Measurements from ENCODE around the gene NUP210.

Gene NUP210

DNA sequence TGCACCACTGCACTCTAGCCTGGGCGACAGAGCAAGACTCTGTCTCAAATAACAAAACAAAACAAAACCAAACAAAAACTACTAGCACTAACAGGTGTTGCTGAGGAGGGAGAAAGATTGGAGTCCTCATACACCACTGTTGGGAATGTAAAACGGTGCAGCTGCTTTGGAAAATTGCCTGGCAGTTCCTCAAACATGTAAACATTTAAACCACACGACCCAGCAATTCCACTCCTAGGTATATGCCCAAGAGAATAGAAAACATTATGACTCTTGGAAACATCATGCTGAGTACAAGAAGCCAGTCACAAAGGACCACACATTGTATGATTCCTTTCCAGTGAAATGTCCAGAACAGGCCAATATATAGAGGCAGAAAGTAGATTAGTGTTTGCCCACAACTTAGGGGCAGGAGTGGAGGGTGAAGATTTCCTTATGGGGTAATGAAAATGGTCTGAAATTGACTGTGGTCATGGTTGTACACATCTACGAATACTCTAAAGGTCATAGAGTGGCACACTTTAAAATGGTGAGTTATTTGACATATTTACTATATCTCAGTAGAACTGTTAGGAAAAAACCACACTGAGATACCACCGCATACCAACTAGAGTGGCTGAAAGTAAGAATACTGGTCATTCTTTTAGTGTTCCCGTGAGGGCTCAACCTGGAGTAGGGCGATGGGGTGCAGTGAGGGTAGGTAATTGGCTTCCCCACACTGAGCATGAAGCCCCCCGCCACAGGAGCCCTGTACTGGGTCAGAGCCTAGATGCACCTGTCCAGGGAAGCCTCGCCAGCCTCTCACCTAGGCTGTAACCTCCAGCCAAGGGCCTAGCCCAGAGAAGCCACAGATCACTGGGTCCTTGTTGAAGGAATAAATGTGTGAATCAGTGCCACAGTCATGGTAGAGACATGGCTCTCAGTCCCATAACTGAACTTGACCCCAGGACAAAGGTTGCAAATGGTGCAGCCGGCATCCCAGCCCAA, 131.1 kb downstream of the NUP210 start:
- Histone ChIP-seq H4K20me1 (ENCODE audit: insufficient read depth, low read length, poor library complexity, severe bottlenecking) (no peaks in the 10 kb centered on the region), H3K4me1 (ENCODE audit: insufficient read depth, low read length, poor library complexity, severe bottlenecking) (peaks cover 16% of the 10 kb centered on the region), H3K27me3 (ENCODE audit: insufficient read depth, low read length, poor library complexity, severe bottlenecking) (no peaks in the 10 kb centered on the region), H3F3A (ENCODE audit: low read depth) (no peaks in the 10 kb centered on the region), H3K36me3 (ENCODE audit: insufficient read depth, low read length) (no peaks in the 10 kb centered on the region), H3K4me3 (ENCODE audit: low read length, poor library complexity, severe bottlenecking) (no peak overlapping the region), H3K9me2 (replicated peaks; ENCODE audit: low read depth, low read length) (no peaks in the 10 kb centered on the region), H3K9me3 (ENCODE audit: insufficient read depth, low read depth, low read length) (peaks cover 7% of the 10 kb centered on the region; the same call in 1 of the 2 replicates), H3K79me2 (ENCODE audit: insufficient read depth, low read length) (no peaks in the 10 kb centered on the region), H3K4me2 (ENCODE audit: low read depth, low read length, poor library complexity, severe bottlenecking) (no peak overlapping the region), H3K9ac (ENCODE audit: low read depth, low read length, poor library complexity, severe bottlenecking) (no peak overlapping the region), H2AFZ (ENCODE audit: low read length) (no peak overlapping the region)
- no peak for TF ChIP-seq EZH2phosphoT487 (IDR thresholded peaks at IDR 0.05; ENCODE audit: borderline replicate concordance)
- TF ChIP-seq, protein P1, sequence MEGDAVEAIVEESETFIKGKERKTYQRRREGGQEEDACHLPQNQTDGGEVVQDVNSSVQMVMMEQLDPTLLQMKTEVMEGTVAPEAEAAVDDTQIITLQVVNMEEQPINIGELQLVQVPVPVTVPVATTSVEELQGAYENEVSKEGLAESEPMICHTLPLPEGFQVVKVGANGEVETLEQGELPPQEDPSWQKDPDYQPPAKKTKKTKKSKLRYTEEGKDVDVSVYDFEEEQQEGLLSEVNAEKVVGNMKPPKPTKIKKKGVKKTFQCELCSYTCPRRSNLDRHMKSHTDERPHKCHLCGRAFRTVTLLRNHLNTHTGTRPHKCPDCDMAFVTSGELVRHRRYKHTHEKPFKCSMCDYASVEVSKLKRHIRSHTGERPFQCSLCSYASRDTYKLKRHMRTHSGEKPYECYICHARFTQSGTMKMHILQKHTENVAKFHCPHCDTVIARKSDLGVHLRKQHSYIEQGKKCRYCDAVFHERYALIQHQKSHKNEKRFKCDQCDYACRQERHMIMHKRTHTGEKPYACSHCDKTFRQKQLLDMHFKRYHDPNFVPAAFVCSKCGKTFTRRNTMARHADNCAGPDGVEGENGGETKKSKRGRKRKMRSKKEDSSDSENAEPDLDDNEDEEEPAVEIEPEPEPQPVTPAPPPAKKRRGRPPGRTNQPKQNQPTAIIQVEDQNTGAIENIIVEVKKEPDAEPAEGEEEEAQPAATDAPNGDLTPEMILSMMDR (conservative IDR thresholded peaks at IDR 0.05; ENCODE audit: low read length), result no peak

GRCh38 chr3:13287833-13288232, 132.3 kb downstream of the NUP210 start:
- TF ChIP-seq, protein P1 (conservative IDR thresholded peaks at IDR 0.05; ENCODE audit: low read length), result no peak
- TF ChIP-seq EZH2phosphoT487 (IDR thresholded peaks at IDR 0.05; ENCODE audit: borderline replicate concordance), result no peak
- H3K9ac ChIP-seq (ENCODE audit: low read depth, low read length, poor library complexity, severe bottlenecking), result no peak overlapping the region
- H3K4me3 ChIP-seq (ENCODE audit: low read length, poor library complexity, severe bottlenecking), result no peak overlapping the region
- H3K9me3 ChIP-seq (ENCODE audit: insufficient read depth, low read depth, low read length), result peaks cover 11% of the 10 kb centered on the region; the same call in 1 of the 2 replicates
- peaks cover 16% of the 10 kb centered on the region for H3K4me1 ChIP-seq (ENCODE audit: insufficient read depth, low read length, poor library complexity, severe bottlenecking)
- peak overlapping the region; percentile 45 for H3K4me2 ChIP-seq (ENCODE audit: low read depth, low read length, poor library complexity, severe bottlenecking)
- no peak overlapping the region for H2AFZ ChIP-seq (ENCODE audit: low read length)
- H3K9me2 ChIP-seq (replicated peaks; ENCODE audit: low read depth, low read length), result no peaks in the 10 kb centered on the region
- H4K20me1 ChIP-seq (ENCODE audit: insufficient read depth, low read length, poor library complexity, severe bottlenecking), result no peaks in the 10 kb centered on the region
- no peaks in the 10 kb centered on the region for H3K27me3 ChIP-seq (ENCODE audit: insufficient read depth, low read length, poor library complexity, severe bottlenecking)
- H3F3A ChIP-seq (ENCODE audit: low read depth), result no peaks in the 10 kb centered on the region
- H3K79me2 ChIP-seq (ENCODE audit: insufficient read depth, low read length), result no peaks in the 10 kb centered on the region
- H3K36me3 ChIP-seq (ENCODE audit: insufficient read depth, low read length), result no peaks in the 10 kb centered on the region

- Histone ChIP-seq H3K9ac (ENCODE audit: low read depth, low read length, poor library complexity, severe bottlenecking) (no peak overlapping the region), H3K4me2 (ENCODE audit: low read depth, low read length, poor library complexity, severe bottlenecking) (no peak overlapping the region), H3K27me3 (ENCODE audit: insufficient read depth, low read length, poor library complexity, severe bottlenecking) (no peaks in the 10 kb centered on the region), H4K20me1 (ENCODE audit: insufficient read depth, low read length, poor library complexity, severe bottlenecking) (no peaks in the 10 kb centered on the region), H3K9me3 (ENCODE audit: insufficient read depth, low read depth, low read length) (peaks cover 11% of the 10 kb centered on the region; the same call in 1 of the 2 replicates), H2AFZ (ENCODE audit: low read length) (no peak overlapping the region), H3F3A (ENCODE audit: low read depth) (no peaks in the 10 kb centered on the region), H3K4me1 (ENCODE audit: insufficient read depth, low read length, poor library complexity, severe bottlenecking) (peaks cover 16% of the 10 kb centered on the region), H3K4me3 (ENCODE audit: low read length, poor library complexity, severe bottlenecking) (no peak overlapping the region), H3K9me2 (replicated peaks; ENCODE audit: low read depth, low read length) (no peaks in the 10 kb centered on the region), H3K79me2 (ENCODE audit: insufficient read depth, low read length) (no peaks in the 10 kb centered on the region), H3K36me3 (ENCODE audit: insufficient read depth, low read length) (no peaks in the 10 kb centered on the region)
- TF ChIP-seq, protein P1 (conservative IDR thresholded peaks at IDR 0.05; ENCODE audit: low read length), result no peak
- no peak for TF ChIP-seq EZH2phosphoT487 (IDR thresholded peaks at IDR 0.05; ENCODE audit: borderline replicate concordance)
Measured at GRCh38 chr3:13286873-13287272, 133.2 kb downstream of the NUP210 start.
